CD4-positive, alpha-beta T cell treated with Interleukin-17A for 1 hour (primary cell): ENCODE measurements around the gene DNAJC6.

ENCODE experiments used
- DNase-seq: peaks from one replicate; pipeline ENCODE4 v3.0.0-alpha.2; 2020

DNAJC6 gene

DNA sequence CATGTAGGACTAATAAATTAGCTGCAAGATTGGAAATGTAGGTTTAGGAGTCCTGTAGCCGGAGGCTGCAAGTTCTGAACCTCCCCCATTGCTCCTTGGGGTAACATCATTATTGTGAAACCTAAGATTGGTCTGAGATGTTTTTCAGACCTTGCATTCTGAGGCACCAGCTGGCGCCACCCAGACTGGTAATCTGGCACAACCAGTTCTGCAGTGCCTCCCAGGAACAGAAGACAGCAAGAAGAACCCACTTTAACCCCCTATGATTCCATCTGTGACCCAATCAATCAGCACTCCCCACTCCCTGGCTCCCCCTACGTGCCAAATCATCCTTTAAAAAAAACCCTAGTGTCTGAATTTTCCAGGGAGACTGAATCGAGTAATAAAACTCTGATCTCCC, 11.6 kb upstream of the DNAJC6 start:
- DNase-seq: no peak

DNA sequence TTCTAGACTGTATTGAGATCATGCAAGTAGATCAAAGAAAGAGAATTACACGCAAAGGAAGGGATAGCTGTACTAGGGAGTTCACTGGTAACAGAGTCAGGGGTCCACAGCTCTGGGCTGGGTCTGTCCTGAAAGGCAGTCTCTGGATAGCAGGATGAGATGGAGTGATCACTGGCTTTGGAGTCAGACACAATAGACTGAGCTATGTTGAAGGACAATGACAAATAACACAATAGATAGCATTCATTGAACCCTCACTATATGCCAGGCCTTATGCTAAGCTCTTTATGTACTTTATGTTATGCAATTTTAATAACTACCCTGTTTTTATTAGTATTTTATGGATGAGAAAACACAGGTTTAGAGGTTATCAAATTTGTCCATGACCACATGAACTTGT, 10.0 kb upstream of the DNAJC6 start:
- DNase-seq: no peak

DNA sequence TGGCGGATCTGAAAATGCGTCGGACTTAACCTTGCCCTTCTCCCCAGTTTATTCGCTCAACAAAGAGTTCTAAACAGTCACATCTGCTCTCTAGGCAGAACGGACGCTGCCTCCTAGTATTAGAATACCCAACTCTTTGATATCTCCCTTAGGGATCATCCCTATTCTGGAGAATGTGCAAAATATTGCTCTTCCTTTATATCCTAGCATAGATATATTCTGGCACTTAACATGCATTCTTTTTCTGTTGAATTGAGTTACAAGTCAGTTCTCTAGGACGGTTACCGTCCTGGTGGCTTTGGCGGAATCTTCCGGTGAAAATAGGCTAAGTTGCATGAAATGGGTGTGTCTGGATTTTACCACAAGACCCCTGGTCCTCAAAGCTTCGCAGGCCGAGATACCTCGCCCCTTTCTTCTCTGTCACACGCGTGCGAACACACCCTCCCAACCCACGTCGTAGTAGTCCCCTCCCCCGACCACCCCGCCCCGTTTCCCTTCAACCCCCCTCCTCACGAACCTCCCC, 501 bp upstream of the DNAJC6 start:
- no peak for DNase-seq

DNA sequence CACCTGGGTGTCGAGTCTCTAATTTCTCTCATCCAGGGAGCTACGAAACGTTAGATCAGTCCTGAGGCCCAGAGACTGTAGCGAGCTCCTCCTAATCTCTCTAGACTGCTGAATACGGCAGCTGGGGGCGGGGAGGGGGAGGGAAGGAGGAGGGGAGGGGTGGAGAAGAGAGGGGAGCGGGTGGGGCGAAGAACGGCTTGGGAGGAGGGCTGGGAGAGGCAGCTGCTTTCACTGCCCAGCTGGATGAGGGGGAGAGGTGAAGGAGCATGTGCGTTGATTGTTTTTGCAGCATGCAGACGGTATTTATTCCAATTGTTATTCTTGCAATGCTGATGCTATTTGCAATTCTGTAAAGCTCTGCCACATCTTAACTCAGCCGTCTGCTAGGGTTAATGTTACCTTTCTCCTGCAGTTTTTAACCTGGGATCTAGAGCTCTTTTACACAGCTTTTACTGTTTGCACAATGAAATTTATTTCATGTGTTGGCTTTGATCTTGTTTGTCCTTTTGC, 790 bp downstream of the DNAJC6 start:
- DNase-seq: no peak

DNA sequence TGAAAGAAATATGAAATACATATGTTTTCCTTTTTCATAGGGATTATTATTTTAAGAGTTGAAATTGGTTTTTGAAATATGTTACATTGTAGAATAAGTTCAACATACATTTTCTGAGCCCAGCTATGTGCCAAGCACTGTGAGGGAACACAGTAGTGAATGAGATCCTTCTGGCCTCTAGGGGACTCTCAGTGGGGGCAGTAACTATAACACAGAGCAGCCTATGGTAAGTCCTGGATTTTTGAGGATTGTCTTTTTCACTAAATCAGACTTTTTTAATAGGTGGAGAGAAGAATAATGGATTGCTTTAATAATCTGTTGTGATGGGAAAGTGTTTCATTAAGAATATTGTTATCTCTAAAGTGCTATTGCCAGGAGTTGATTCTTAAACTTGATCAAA, 2.4 kb downstream of the DNAJC6 start:
- no peak for DNase-seq

DNA sequence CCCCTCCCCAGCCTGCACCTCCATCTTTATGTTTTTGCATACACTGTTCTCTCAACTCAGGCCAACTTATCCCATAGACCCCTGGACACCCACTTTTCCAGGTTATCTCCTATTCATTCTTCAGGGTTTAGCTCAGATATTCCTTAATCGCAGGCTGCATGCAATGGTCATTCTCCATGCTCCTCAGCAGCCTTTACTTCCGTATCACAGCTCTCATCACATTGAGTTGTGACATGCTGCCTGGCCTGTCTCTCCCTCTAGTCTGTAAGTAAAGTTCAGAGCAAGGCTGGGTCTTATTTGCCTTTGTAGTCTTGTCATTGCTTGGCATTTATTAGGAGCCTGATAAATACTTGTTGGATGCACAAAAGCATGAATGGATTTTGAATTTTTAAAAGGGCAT, 6.9 kb downstream of the DNAJC6 start:
- no peak for DNase-seq

DNA sequence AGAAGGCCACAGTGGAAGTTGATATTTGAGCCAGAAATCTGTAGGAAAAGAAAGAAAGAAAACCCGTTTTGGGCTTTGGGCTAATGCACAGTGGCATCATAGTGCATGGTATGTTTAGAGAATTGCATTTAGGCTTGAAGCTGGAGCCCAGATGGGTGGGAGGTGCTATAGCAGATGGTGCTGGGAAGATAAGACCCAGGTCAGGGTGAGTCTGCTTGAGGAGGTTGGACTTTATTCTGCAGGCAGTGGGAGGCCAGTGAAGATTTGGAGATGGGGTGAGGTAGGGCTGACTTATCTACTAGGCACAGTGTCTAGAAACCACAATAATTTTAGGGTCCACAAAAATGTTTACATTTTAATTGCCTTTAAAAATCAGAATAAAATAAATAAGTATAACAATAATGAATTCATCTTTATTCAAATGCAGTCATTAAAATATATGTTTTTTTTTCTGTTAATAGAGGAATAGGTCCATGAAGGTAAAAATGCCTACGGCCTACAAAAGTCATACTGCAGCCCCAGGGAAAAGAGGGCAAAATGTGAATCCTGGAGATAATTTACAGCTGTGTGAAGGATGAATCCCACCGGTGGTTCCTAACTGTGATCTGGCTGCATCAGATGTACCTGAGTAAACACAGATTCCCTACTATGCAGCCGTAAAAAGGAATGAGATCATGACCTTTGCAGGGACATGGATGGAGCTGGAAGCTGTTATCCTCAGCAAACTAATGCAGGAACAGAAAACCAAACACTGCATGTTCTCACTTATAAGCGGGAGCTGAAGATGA, 8.7 kb downstream of the DNAJC6 start:
- DNase-seq: no peak

DNA sequence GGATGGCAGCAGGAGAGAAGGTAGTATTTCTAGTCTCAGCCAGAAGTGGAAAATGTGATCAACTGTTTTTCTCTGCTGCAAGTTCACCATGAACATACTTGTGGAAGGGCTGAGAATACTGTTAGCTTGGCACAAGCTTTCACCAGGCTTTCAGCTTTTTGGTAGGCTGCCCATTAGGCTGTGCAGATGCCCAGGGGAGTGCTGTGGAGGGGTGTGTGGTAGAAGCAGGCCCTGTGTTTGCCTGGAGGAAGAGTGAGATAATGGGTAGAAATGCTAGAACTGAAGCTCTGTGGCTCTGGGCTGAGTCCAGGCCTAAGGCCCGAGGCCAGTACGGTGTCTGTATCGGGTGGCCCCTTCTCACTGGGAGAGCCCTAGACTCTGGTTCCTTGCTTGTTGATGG, 9.8 kb downstream of the DNAJC6 start:
- no peak for DNase-seq

DNA sequence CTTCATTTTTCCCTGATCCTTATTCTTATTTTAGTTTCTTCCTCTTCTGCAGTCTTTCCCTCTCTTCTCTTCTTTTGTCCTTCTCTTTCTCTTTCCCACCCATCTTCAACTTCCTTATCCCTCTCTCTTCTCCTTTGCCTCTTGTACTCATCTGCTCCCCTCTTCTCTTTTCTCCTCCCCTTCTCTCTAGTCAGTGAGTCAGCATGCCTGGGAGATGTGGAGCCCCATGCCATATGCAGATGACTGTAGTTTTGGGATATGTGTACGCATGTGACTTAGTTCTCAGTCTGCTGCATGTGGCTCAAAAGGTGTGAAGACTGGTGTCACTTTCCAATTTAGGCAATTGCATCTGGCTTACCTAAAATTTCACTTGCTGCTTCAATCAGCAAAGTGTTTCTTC, 10.4 kb downstream of the DNAJC6 start:
- no peak for DNase-seq

DNA sequence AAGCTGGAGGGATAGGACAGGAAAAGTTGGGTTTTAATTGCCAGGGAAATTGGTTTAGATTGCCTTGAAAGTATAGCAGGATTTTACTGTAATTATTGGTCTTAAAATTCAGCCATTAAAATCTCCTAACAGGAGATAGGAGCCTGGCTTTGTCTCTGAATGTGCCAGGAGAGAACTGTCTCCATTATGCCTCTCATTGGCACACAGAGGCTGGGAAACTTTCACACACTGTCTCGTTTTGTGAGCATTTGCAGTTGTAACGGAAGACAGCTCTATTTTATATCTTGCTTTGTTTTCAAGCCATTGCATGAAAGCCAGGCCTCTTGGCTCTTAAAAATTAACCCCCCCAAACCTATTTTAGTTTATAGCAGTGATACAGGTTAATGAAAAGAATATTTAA, 12.5 kb downstream of the DNAJC6 start:
- no peak for DNase-seq

DNA sequence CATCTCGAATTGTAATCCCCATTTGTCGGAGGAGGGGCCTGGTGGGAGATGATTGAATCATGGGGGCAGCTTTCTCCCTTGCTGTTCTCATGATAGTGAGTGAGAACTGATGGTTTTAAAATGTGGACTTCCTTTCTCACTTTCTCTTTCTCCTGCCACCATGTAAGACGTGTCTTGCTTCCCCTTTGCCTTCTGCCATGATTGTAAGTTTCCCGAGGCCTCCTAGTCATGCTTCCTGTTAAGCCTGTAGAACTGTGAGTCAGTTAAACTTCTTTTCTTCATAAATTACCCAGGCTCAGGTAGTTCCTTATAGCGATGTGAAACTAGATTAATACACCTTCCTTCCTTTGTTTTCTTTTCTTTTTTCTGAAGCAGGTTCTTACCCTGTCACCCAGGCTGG, 13.9 kb downstream of the DNAJC6 start:
- no peak for DNase-seq

DNA sequence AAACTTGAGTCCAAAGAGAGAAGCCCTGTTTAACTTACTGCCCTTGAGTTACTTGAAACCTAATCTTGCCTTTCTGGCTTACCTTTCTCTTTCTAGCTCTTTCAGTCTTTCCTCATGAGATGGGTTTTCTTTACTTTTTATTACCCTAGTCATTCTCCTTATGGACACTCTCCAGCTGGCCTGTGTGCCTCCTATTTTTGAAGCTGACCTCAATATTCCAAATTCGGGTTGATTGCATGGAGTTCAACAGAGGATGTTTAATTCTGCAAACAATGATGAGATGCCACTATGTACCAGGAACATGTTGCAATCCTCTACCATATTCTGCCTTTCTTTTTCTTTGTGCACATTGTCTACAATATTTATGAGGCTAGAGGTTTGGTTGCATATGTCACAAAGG, 20.7 kb downstream of the DNAJC6 start:
- DNase-seq: no peak

DNA sequence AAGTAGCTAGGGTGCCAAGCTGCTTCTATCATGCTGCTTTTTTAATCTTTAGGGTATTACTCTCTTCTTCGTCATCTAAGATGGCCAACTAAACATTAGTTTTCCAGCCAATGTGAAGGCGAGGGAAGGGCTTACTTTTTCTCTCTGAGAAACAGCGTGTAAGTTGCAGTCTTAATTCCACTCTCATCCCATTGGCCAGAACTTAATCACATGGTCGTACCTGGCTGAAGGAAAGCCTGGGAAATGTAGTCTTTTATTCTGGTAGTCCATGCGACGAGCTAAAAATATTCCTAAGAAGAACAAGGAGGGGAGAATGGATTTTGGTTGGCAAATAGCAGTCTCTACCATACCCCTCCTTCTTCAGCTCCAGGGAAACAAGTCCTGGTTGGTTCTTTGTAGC, 21.5 kb downstream of the DNAJC6 start:
- DNase-seq: no peak

DNA sequence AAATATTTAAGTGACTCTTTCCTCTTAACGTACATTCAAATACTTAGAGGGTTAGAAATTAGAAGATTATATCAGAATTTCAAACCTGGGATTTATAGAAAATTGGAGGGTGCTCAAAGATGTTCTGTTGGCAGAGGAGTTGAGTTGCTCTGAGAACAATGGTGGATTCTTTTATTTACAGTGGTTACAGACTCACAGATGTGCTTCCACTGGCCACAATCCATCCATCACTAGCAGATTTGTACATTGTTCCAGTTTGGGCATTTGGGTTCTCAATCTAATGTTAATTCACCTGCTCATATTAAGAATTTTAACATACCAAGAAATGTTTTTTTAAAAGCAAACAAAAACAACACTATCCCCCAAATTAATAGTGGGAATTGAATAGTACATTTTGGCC, 23.5 kb downstream of the DNAJC6 start:
- DNase-seq: no peak

DNA sequence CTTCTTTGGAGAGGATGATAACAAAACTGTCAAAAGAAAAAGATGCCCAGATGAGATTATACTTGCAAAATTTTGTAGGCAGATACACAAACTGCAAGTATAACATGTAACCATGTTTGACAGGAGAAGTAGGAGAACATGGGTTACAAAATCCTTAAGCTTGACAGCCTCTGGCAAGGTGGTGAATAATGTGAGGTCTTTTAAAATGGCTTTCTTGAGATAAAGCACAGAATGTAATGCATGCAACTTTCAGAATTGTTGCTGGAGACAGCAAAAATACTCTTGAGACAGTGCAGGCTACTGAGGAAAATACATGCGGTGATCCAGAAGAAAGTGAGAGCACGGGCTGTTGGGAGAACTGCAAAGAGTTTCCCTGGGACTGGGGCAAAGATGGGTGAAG, 24.7 kb downstream of the DNAJC6 start:
- no peak for DNase-seq

DNA sequence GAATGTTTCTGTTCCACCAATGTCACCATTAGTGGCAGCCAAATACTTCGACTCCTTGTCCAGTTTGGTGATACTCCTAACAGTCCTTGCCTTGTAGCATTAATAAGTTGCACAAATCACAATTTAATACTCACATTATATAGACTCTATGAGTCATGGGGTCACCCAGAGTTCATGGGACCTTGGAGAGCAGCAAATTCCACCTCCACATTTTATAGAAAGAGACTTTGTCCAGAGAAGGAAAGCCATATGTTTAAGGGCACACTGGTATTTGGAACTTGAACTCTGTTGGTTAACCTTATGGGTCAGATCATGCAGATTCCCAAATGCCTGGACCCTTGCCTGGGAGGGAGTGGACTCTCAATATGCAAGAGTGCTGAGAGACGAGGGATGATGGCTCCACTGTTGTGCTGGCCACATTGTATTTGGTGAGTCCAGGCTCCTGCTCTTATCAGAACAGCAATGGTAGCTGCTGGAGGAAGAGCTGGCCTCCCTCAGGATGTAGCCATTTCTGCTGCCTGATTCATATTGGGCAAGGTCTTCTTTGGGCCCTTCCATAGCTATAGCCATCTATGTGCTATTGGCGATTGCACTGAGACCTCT, 30.6 kb downstream of the DNAJC6 start:
- DNase-seq: no peak

DNA sequence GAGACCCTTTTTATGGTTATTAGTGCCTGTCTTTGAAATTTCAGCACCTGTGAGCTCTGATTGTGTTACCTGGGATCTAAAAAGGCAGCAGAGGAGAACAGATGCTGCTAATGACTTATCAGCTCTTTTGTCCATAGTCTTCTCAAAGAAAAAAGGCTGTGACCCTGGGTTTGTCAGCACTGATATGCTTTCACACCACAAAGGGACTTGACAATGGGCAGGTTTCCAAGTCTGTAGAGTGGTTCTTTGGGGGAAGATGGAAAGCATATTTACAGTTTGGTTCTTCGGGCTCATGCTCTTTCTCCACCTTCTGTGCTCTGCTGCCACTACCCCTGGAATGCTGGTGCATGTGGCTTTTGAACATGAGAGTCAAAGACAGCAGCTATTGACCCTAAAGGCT, 32.0 kb downstream of the DNAJC6 start:
- DNase-seq: no peak

DNA sequence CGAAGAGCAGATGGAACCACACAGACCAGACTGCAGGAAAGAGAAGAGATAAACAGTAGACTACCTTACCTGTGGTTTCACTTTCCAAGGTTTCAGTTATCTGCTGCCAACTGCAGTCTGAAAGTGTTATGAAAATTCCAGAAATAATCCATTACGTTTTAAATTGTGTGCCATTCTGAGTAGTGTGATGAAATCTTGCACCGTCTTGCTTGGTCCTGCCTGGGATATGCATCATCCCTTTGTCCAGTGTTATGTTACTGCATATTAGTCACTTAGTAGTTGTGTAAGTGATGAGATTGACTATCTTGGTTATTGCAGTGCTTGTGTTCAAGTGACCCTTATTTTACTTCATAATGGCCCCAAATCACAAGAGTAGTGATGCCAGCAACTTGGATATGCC, 33.9 kb downstream of the DNAJC6 start:
- DNase-seq: no peak

DNA sequence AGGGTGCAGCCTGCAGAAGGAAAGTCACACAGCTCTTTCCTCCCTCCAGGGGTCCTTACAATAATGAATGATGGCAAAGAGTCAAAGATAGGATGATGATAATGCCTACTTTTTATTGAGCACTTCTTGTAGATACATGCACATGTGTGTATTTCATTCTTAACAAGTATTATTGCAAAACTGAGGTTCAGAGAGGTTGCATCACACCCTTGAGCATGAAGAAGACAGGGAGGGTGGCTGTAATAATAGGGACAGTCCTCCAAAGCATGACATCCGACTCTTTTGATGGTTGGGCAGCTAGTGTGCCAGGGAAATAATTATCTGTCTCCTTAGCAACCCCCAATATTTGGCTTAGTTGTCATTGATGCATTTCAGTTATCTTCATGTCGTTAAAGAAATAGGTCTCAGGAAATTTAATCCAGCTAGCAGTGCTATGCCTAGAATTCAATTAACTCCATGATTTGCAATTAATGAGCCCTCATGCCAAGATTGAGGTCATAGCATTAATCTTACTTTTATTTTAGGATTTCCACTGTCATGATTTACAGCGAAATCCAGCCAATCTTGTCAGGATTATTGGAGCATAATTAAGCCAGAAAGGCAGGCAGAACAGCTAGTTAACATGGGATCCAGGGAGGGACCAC, 35.0 kb downstream of the DNAJC6 start:
- no peak for DNase-seq

DNA sequence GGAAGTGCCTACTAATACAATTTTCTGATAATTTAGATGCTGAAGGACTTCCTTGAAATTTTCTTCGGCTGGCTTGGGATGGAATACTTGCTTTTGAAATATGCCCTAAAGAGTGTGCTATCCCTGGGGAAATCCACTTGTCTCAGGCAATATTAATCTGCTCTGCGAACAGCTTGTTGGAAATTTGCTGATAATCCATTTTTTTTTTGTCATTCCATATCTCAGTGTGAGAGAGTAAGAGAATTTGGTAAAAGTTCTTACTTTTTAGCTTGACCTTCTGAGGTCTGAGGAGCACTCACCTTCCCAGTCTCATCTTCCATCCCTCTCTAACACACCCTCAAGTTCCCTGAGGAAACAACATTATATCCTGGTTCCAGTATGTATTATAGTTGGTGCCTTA, 36.8 kb downstream of the DNAJC6 start:
- no peak for DNase-seq

DNA sequence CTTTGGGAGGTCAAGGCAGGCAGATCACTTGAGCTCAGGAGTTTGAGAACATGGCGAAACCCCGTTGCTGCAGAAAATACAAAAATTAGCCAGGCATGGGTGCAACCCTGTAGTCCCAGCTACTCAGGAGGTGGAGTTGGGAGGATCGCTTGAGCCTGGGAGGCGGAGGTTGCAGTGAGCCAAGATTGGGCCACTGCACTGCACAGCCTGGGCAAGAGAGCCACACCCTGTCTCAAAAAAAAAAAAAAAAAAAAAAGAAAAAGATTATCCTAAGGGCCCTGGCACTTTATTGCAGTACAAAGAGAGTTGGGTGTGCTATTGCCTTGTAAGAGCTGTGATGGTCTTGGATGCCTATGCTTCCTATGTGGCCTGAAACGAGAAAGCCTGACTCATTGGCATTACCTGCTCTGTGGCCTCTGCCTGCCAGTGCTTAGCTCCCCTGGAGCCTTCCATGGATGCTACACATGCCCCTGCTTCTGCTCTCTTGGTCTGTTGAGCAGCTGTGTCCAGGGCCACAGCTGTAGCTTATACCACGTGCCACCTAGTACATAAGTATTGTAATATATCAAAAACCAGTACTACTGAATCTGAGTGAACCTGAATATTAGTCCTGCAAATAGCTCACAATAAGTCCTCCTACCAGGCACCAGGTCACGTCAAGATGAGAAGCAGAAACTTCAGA, 45.8 kb downstream of the DNAJC6 start:
- DNase-seq: no peak

DNA sequence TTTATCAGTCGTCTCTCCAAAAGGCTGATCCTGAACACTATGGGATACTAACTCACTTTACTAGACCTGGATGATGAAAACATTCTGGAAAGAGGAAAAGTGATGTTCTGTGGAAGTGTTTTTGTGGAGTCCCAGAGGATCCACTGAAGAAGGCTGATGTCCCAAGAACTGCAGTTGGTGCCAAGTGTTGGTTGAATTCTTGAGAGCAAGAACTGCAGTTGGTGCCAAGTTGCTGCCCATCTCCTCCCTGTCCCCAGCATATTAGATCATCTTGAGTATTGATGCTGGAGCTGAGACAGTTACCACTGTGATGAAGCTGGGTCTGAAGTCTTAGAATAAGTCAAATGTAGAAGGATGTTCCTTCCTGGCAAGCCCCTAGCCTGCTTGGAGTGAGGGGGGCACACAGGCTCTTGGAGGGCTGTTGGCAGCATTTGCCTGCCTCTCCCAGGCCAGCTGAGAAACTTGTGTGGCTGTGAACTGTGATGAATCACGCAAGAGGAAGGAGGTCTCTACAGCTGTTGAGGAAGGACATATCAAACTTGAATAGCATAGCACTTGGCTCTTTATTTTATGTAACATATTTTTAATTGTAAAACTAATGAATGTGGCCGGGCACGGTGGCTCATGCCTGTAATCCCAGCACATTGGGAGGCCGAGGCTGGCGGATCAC, 48.1 kb downstream of the DNAJC6 start:
- no peak for DNase-seq

DNA sequence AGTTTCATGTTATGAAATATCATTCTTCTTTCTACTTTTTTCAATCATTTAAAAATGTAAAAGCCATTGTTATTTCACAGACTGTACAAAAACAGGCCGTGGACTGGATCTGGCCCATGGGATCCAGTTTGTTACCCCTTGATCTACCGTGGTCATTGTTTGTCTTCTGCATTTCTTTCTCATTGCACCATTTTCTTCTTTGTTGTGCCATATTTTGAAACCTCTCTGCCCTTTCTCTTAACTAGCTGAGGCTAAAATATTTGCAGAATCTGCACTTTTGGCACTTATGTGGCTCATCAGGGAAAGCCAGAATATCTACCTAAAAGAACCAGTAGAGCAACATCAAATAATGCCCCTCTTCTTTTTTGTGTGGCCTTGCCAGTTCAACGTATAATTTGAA, 50.5 kb downstream of the DNAJC6 start:
- no peak for DNase-seq
